Measurements from ENCODE around the gene ZNF791. TPM values are rescaled to one million over a fixed set of nuclear protein-coding genes. Genes with fewer than 3 reads are reported as not detected.

Gene ZNF791
- total and polyA plus RNA-seq, 2 of the 13 experiments (the other 11 are each of a cell fraction or from before 2014, with no cell fraction given), result 12.8 to 17.4 TPM

GRCh38 chr19:12681074-12681987, 70.6 kb downstream of the ZNF791 start, which contains the start of gene DHPS (continued):
- TF ChIP-seq SNAPC4 (CRISPR knock-in tag; IDR thresholded peaks at IDR 0.05) (peak; percentile 71; the same call in 1 of the 2 replicates), PREB (CRISPR knock-in tag; IDR thresholded peaks at IDR 0.05) (no peak), ELF4 (CRISPR knock-in tag; IDR thresholded peaks at IDR 0.05; ENCODE audit: borderline replicate concordance) (peak; percentile 71; the same call in 1 of the 2 replicates), IRF2 (CRISPR knock-in tag; IDR thresholded peaks at IDR 0.05) (peak; percentile 47), UBTF (CRISPR knock-in tag; IDR thresholded peaks at IDR 0.05) (peak; percentile 84), DNMT1 (CRISPR knock-in tag; IDR thresholded peaks at IDR 0.05) (0 out of 2 replicates have a peak, but pooled peaks have one; percentile 28), ZMAT5 (CRISPR knock-in tag; IDR thresholded peaks at IDR 0.05; ENCODE audit: borderline replicate concordance, low read depth) (no peak), ZNF468 (CRISPR knock-in tag; IDR thresholded peaks at IDR 0.05) (0 out of 2 replicates have a peak, but pooled peaks have one; percentile 32), IRF9 (CRISPR knock-in tag; IDR thresholded peaks at IDR 0.05; ENCODE audit: borderline replicate concordance) (peak; percentile 63; the same call in 1 of the 2 replicates), MATR3 (CRISPR knock-in tag; IDR thresholded peaks at IDR 0.05) (no peak), HOXA9 (CRISPR knock-in tag; IDR thresholded peaks at IDR 0.05; ENCODE audit: borderline replicate concordance) (no peak), ZNF160 (CRISPR knock-in tag; IDR thresholded peaks at IDR 0.05) (peak; percentile 75), TFE3 (CRISPR knock-in tag; IDR thresholded peaks at IDR 0.05) (peak; percentile 84), AHR (CRISPR knock-in tag; IDR thresholded peaks at IDR 0.05) (peak; percentile 77; the same call in 1 of the 2 replicates)
